Left ventricle myocardium inferior (tissue), 1 donor: ENCODE measurements around the gene SFXN5. TPM values are rescaled to one million over a fixed set of nuclear protein-coding genes. Genes with fewer than 3 reads are reported as not detected.

Experiments used
- DNase-seq: peaks from one replicate; pipeline ENCODE4 v3.0.0-alpha.2; 2020
- H3K27ac ChIP-seq: fragments of 200-600 bp; replicated peaks from 2 replicates; pipeline ENCODE4 v1.8.0; 2021
- H3K27me3 ChIP-seq: fragments of 200-600 bp; 2 replicates; pipeline ENCODE4 v1.8.0; 2021; ENCODE audit warnings: low read depth
- H3K36me3 ChIP-seq: fragments of 200-600 bp; 2 replicates; pipeline ENCODE4 v1.8.0; 2021
- H3K4me1 ChIP-seq: fragments of 200-600 bp; 2 replicates; pipeline ENCODE4 v1.8.0; 2021
- H3K4me3 ChIP-seq: fragments of 200-600 bp; 2 replicates; pipeline ENCODE4 v1.8.0; 2021; ENCODE audit warnings: mild to moderate bottlenecking, moderate library complexity
- H3K9me3 ChIP-seq: fragments of 200-600 bp; replicated peaks from 2 replicates; pipeline ENCODE4 v1.8.0; 2021
- intact Hi-C: fragments of 100-400 bp; cut with micrococcal nuclease; formaldehyde crosslinking; loops from one replicate; pipeline ENCODE4 v1.11.0; 2022
- total RNA-seq: library from RNA; stranded (reverse); fragmentation: NEBNext Ultra II Directional; extraction: Animal tissue kit (Norgen Biotek cat#: 25700); gene quantifications from one replicate; pipeline ENCODE4 v1.2.1, GENCODE V29; 2021
- TF ChIP-seq, protein P1 (sequence below): fragments of 200-600 bp; IDR thresholded peaks from 2 replicates; pipeline ENCODE4 v1.8.0; 2021; ENCODE audit warnings: antibody characterized with exemption, mild to moderate bottlenecking, borderline replicate concordance
- donor health status: DM: no; HTN: yes; CAD: no; lungs with severe emphysema.

Gene SFXN5
- total RNA-seq, 1 donor from 2014 or later: 9.9 TPM

GRCh38 chr2:72955228-72956049, 116.1 kb downstream of the SFXN5 start:
- Histone ChIP-seq H3K4me3 (no peak overlapping the region), H3K9me3 (no peaks in the 10 kb centered on the region), H3K27me3 (no peaks in the 10 kb centered on the region), H3K36me3 (peaks cover 5% of the 10 kb centered on the region), H3K27ac (no peak overlapping the region), H3K4me1 (peaks cover 7% of the 10 kb centered on the region)
- no peak for DNase-seq
- intact Hi-C loops: no loop called here
- TF ChIP-seq, protein P1, sequence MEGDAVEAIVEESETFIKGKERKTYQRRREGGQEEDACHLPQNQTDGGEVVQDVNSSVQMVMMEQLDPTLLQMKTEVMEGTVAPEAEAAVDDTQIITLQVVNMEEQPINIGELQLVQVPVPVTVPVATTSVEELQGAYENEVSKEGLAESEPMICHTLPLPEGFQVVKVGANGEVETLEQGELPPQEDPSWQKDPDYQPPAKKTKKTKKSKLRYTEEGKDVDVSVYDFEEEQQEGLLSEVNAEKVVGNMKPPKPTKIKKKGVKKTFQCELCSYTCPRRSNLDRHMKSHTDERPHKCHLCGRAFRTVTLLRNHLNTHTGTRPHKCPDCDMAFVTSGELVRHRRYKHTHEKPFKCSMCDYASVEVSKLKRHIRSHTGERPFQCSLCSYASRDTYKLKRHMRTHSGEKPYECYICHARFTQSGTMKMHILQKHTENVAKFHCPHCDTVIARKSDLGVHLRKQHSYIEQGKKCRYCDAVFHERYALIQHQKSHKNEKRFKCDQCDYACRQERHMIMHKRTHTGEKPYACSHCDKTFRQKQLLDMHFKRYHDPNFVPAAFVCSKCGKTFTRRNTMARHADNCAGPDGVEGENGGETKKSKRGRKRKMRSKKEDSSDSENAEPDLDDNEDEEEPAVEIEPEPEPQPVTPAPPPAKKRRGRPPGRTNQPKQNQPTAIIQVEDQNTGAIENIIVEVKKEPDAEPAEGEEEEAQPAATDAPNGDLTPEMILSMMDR: no peak

DNA sequence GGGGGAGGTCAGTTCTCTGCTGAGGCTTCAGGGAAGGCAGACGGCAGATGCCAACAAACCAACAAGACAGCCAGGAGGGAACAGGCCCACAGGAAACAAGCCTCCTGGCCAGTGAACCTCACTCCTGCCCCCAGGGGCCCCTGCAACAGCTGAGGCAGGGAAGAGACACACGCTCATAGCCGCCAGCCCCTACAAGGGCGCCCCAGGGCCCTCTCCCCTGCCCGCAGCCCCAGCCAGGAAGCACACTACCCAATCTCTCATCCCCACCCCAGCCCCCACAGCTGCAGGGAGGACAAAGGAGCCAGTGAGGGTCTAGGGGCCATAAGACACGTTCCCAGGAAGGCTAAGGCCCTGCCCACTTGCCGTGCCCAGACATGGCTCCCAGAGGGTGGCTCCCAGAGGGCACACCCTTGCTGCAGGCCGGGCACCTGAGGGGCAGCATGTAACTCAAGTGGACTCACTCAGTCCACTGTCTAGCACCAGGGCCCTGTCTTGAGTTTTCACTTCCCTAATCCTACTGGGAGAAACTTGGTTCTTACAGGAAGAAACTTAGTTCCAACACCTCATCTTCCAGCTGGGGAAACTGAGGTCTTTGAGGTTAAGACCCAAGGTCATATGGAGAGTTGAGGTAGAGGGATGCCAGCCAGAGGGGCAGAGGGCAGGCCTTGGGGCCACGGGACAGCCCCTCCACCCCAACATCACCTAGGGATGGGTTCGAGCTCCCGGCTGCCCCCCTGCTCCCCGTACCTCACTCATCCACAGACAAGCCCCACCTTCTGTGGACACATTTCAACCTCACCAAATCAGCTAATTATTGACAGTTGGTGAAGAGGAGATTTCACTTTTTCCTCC, 116.9 kb downstream of the SFXN5 start:
- H3K4me3 ChIP-seq: no peak overlapping the region
- TF ChIP-seq, protein P1: no peak
- no peak overlapping the region for H3K27ac ChIP-seq
- H3K9me3 ChIP-seq: no peaks in the 10 kb centered on the region
- DNase-seq: no peak
- peaks cover 5% of the 10 kb centered on the region for H3K36me3 ChIP-seq
- no peaks in the 10 kb centered on the region for H3K27me3 ChIP-seq
- peaks cover 7% of the 10 kb centered on the region for H3K4me1 ChIP-seq
- intact Hi-C loops: no loop called here

DNA sequence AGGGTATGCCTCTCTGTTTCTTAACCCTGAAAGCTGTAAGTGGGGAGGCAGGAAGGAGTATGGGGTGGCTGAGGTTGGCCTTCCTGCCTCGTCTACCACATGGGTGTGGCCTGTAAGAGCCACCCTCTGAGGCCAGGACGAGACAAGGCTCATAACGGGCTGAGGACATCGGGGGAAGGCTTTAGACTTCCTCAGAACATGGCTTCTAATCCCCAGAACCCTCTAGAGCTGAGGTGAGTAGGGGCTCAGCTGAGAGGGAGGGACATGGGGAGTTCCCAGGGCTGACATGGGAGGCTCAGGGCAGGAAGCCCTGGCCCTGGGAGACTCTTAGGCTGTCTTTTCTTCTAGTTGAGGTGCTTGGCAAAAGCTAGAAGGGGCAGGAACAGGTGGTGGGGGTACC, 117.5 kb downstream of the SFXN5 start:
- H3K27ac ChIP-seq: no peak overlapping the region
- peaks cover 7% of the 10 kb centered on the region for H3K4me1 ChIP-seq
- H3K36me3 ChIP-seq: no peaks in the 10 kb centered on the region
- TF ChIP-seq, protein P1: no peak
- intact Hi-C loops: no loop called here
- DNase-seq: no peak
- H3K4me3 ChIP-seq: no peak overlapping the region
- H3K9me3 ChIP-seq: no peaks in the 10 kb centered on the region
- H3K27me3 ChIP-seq: no peaks in the 10 kb centered on the region

GRCh38 chr2:72953528-72953927, 118.0 kb downstream of the SFXN5 start:
- no peak overlapping the region for H3K27ac ChIP-seq
- H3K4me3 ChIP-seq: no peak overlapping the region
- no peak for DNase-seq
- no peaks in the 10 kb centered on the region for H3K27me3 ChIP-seq
- intact Hi-C loops: no loop called here
- no peaks in the 10 kb centered on the region for H3K36me3 ChIP-seq
- peaks cover 7% of the 10 kb centered on the region for H3K4me1 ChIP-seq
- TF ChIP-seq, protein P1: no peak
- H3K9me3 ChIP-seq: no peaks in the 10 kb centered on the region

DNA sequence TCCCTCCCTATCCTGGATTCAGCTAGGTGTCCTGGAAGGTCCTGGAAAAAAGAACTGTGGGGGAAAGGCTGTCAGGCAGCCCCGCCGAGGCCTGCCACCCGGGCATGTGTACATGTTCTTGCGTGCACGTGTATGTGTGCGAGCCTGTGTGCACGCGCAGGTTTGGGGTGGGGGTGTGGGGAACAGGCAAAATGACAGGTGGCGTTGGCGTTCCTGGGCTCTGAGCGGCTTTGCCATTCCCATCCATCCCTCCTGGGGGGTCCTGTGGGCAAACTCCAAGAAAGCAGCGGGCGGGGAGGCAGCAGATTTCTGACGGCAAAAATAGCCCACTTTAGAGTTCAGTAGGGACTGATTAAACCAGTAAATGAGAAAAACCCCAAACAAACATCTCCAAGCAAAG, 118.6 kb downstream of the SFXN5 start:
- intact Hi-C loops: no loop called here
- Histone ChIP-seq H3K9me3 (no peaks in the 10 kb centered on the region), H3K4me3 (no peak overlapping the region), H3K36me3 (no peaks in the 10 kb centered on the region), H3K27me3 (no peaks in the 10 kb centered on the region), H3K27ac (no peak overlapping the region), H3K4me1 (peaks cover 7% of the 10 kb centered on the region)
- no peak for DNase-seq
- TF ChIP-seq, protein P1: no peak
